Stimulated activated memory B cell treated with anti-CD40 and anti-IgM and Interleukin-4, amounts not matched to agents 10 μg/mL and 1 μg/mL and 100 μg/mL, for 72 hours (primary cell): ENCODE measurements around the gene CELF4.

Experiments used
- ATAC-seq: fragments of 150-1000 bp; cut with Tn5 transposase; 2 replicates; pipeline ENCODE4 v1.10.0; 2021
- H3K27ac Mint-ChIP-seq: one replicate; pipeline ENCODE4 v1.8.0; 2022; ENCODE audit warnings: mild to moderate bottlenecking, mixed read lengths
- H3K27me3 Mint-ChIP-seq: one replicate; pipeline ENCODE4 v1.8.0; 2022; ENCODE audit warnings: mixed read lengths
- H3K36me3 Mint-ChIP-seq: one replicate; pipeline ENCODE4 v1.8.0; 2022; ENCODE audit warnings: mixed read lengths
- H3K4me1 Mint-ChIP-seq: one replicate; pipeline ENCODE4 v1.8.0; 2022; ENCODE audit warnings: mixed read lengths
- H3K4me3 Mint-ChIP-seq: one replicate; pipeline ENCODE4 v1.8.0; 2022; ENCODE audit warnings: mild to moderate bottlenecking, moderate library complexity, mixed read lengths
- H3K9me3 Mint-ChIP-seq: one replicate; pipeline ENCODE4 v1.8.0; 2022; ENCODE audit warnings: mixed read lengths

Gene CELF4

DNA sequence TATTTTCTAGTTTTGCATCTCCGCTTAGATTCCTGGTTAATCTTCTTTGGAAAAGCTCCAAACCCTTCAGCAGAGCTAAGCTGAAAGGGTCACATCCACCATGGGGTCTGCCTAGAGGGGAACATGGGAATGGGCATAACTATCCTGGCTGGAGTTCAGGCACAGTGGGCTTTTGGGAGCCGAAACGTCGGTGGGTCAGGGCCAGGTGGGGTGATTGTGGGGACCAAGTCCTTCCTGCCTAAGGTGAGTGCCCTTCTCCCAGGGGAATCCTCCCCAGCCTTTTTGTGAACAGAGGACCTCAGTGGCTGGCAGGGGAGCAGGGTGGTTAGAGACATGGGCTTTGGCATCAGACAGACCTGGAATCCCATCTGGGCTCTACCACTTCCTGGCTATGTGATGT, 60.3 kb downstream of the CELF4 start:
- H3K9me3 Mint-ChIP-seq, result peaks cover 4% of the 10 kb centered on the region
- no peaks in the 10 kb centered on the region for H3K4me1 Mint-ChIP-seq
- ATAC-seq, result no peak
- H3K36me3 Mint-ChIP-seq, result no peaks in the 10 kb centered on the region
- H3K27me3 Mint-ChIP-seq, result peaks cover 18% of the 10 kb centered on the region
- no peak overlapping the region for H3K27ac Mint-ChIP-seq
- no peak overlapping the region for H3K4me3 Mint-ChIP-seq

DNA sequence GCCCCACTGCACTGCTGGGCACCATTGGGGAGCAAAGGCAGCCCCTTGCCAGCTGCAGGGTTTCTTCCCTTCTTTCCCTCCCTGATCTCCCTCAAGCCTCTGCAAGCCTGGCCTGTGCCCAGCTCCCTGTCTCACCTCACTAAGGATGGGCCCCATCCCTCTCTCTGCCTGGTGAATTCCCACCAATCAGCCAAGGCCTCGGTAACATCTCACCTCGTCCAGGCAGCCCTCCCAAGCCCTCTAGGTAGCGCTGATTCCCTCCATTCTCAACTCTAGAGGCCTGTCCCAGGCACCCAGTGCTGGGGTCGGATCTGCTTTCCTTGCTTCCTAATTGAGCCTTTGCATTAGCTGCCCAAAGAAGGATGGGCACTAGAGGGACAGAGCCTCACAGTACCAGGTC, 63.0 kb downstream of the CELF4 start:
- Mint-ChIP-seq H3K36me3 (no peaks in the 10 kb centered on the region), H3K4me3 (no peak overlapping the region), H3K27me3 (peaks cover 29% of the 10 kb centered on the region), H3K9me3 (no peaks in the 10 kb centered on the region), H3K4me1 (no peaks in the 10 kb centered on the region), H3K27ac (no peak overlapping the region)
- no peak for ATAC-seq

DNA sequence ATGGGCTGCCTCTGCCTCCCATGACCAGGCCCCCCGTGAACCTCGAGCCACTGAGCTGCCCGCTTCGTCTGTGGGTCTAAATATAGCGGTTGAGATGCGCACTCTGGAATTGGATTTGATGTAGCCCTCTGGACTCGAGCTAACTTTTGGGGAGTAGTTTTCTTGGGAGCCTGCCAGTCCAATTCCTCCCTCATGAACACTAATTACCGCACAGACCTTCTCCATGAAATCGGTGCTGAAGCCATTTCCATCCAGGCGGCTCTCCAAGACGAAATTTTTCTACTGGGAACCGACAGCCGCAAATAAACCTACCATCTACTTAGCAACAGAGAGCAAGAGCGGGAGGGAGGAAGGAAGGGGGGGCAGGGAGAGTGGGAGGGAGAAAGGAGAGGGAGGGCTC, 63.6 kb downstream of the CELF4 start:
- H3K27ac Mint-ChIP-seq, result no peak overlapping the region
- no peak overlapping the region for H3K4me3 Mint-ChIP-seq
- H3K9me3 Mint-ChIP-seq, result no peaks in the 10 kb centered on the region
- no peaks in the 10 kb centered on the region for H3K36me3 Mint-ChIP-seq
- no peaks in the 10 kb centered on the region for H3K4me1 Mint-ChIP-seq
- peaks cover 29% of the 10 kb centered on the region for H3K27me3 Mint-ChIP-seq
- no peak for ATAC-seq

DNA sequence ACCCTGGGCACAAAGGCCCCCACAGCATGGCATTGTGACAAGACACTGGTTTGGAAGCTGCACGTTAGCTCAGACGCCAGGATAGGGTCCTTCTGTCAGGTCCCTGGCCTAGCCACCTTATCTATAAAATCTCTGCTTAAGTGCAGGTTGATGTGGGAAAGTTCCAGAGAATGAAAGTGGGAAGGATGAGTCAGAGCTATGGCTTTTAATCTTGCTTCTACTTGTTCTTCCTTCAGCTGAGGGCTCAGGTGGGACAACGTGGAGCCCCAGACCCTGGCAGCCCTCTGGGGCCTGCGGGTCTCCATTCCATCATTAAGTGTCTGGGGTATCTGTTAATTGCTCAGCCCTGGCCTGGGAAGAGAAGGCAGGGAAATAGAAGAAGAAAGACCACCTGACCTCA, 64.5 kb downstream of the CELF4 start:
- Mint-ChIP-seq H3K27ac (no peak overlapping the region), H3K27me3 (peaks cover 29% of the 10 kb centered on the region), H3K36me3 (no peaks in the 10 kb centered on the region), H3K9me3 (no peaks in the 10 kb centered on the region), H3K4me3 (no peak overlapping the region), H3K4me1 (no peaks in the 10 kb centered on the region)
- ATAC-seq, result no peak

DNA sequence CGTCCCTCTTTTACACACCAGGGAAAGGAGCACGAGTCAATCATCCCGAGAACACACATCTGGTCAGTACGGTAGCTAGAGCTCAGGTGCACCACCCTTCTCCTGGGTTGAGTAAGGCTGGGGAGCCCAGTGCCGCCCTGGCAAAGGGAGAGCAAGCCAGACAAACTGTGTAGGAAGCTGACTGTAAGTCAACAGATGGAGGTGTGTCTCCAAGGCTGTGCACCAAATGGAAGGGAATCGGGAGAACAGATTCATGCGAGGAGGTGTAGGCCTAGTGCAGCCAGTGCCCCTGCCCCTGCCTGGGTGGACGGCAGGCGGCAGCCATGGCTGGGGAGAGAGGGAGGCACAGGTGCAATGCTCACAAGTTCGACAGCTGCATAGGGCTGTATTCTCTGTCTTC, 65.7 kb downstream of the CELF4 start:
- Mint-ChIP-seq H3K36me3 (no peaks in the 10 kb centered on the region), H3K4me1 (no peaks in the 10 kb centered on the region), H3K9me3 (no peaks in the 10 kb centered on the region), H3K27me3 (peaks cover 29% of the 10 kb centered on the region), H3K4me3 (no peak overlapping the region), H3K27ac (no peak overlapping the region)
- ATAC-seq, result no peak

DNA sequence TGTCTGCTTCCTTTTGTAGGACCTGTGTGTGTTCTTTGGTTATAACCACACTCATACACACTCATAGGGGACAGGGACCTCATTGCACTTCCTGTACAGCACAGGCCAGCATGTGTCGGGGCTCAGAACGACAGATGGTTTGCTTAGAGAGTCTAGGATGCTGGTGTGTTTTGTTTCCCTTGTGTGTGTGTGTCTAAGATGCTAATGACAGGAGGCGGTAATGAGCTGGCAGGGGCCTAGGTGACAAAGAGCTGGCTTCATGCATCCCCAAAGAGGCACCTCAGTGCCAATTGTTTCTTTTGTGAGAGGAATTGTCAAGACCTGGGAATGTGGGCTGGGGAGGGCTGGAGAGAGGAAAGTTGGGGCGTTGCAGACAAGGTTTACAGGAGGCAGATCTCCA, 66.6 kb downstream of the CELF4 start:
- no peaks in the 10 kb centered on the region for H3K4me1 Mint-ChIP-seq

DNA sequence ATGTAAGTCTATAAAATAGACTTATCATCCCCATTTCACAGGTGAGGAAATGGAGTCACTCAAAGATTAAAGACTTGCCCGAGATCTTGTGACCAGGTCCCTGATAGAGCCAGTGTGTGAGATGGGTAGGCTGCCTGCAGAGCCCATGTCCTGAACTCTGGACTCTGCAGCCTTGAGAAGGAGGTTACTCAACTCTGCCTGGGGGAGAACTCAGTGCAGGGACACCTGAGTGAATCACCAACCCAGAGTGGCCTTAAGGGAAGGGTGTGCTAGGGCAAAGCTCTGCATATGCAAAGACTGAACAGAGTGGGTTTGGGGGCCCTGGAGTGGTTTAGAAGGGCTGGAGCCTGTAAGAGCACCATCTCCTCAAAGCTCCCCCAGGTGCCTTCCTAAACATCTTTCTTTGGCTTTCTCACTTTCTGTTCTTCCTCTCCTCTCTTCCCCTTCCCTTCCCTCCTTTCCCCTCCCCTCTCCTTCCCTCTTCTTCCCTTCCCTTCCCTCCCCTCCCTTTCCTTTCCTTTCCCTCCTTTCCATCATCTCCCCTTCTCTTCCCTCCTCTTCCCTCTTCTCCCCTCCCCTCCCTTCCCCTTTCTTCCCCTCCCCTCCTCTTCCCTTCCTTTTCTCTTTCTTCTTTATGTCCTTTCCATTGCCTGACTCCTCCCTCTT, 67.6 kb downstream of the CELF4 start:
- Mint-ChIP-seq H3K4me1 (no peaks in the 10 kb centered on the region), H3K36me3 (no peaks in the 10 kb centered on the region), H3K9me3 (peaks cover 3% of the 10 kb centered on the region), H3K27ac (no peak overlapping the region), H3K27me3 (peaks cover 35% of the 10 kb centered on the region), H3K4me3 (no peak overlapping the region)
- ATAC-seq, result no peak

More for the DNA sequence above, 66.6 kb downstream of the CELF4 start:
- Mint-ChIP-seq H3K36me3 (no peaks in the 10 kb centered on the region), H3K9me3 (no peaks in the 10 kb centered on the region), H3K4me3 (no peak overlapping the region), H3K27me3 (peaks cover 29% of the 10 kb centered on the region), H3K27ac (no peak overlapping the region)
- no peak for ATAC-seq

DNA sequence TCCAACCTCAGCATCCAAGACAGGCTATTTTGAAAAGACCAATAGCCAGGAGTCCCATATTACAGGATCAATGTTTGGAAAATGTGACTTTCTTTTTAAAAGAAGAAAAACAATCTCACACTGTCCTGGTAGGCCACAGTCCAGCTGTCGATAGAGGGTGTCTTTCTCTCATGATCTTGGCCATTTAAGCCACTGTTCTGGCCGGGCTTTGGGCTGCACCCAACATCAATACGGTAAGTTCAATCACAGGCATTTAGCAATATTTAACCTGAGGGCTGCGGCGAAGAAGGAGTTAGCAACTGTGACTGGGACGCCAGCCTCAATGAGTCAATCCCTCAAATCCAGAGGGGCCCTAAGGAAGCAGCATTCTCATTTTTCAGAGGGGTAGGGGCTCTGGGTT, 69.0 kb downstream of the CELF4 start:
- H3K4me1 Mint-ChIP-seq, result no peaks in the 10 kb centered on the region
- no peak overlapping the region for H3K27ac Mint-ChIP-seq
- H3K27me3 Mint-ChIP-seq, result peaks cover 43% of the 10 kb centered on the region
- no peaks in the 10 kb centered on the region for H3K36me3 Mint-ChIP-seq
- no peak for ATAC-seq
- no peak overlapping the region for H3K4me3 Mint-ChIP-seq
- peaks cover 5% of the 10 kb centered on the region for H3K9me3 Mint-ChIP-seq

DNA sequence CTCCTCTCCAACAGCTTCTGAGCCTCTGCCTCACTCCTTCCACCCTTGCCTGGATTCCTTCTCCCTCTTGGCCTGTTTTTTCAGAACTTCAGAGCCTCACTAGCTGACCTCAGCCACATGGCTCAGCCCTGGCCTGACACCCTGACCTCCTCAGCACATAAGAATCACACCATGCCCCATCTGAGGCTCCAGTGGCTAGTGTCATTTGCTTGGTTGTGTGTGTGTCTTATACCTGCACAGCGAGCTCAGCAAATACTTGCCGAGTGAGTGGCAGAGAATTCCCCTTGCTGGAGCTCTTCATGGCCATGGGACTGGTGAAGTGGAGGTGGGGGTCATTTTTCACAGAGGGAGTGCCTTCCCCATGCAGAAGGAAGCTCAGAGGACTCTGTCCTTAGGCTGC, 70.2 kb downstream of the CELF4 start:
- H3K27ac Mint-ChIP-seq, result no peak overlapping the region
- peaks cover 5% of the 10 kb centered on the region for H3K9me3 Mint-ChIP-seq
- no peaks in the 10 kb centered on the region for H3K36me3 Mint-ChIP-seq
- ATAC-seq, result no peak
- H3K4me1 Mint-ChIP-seq, result no peaks in the 10 kb centered on the region
- H3K27me3 Mint-ChIP-seq, result peaks cover 39% of the 10 kb centered on the region
- H3K4me3 Mint-ChIP-seq, result no peak overlapping the region

DNA sequence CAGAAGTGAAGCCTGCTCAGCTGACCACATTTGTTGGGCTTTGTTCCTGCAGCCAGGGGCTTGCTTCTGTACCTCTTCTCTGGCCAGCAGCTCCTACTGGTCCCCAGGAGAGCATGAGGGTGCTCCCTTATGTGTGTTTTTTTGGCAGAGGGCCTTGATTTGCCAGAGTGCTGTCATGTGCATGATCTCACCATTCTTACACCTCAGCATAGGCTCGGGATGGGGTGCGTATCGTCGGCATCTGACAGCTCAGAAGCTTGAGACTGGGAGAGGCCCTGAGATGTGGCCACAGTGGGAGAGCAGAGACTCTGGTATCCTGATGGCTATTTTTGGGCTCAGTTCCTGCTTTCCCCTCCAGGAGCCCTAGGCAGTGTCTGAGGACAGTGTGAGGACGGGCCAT, 71.2 kb downstream of the CELF4 start:
- no peak for ATAC-seq

DNA sequence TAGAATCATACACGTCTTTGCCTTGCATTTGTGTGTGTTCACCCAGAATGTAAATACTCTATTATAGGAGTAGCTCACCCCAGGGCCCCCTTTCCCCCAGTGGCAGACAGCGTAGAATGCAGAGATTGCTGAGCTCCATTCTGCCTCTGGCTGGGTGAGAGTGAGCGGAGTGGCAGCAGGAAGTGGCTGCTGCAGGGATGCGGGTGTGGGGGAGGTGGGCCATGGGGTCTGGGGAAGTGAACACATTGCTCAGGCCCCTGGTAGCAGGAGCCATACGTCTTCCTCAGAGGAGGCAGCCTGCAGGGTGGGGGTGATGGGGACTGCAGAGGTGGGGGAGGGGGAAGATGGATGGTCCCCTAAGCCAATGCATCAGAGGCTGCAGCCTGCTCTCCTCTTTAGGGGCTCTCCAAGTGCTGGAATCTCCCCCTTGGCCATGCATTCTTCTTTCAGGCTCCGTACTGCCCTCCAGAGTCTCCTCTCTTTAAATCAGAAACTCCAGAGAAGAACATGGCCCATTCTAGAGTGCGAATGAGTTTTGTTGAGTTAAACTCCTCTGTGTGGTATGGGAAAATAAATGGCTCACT, 72.2 kb downstream of the CELF4 start:
- H3K36me3 Mint-ChIP-seq, result no peaks in the 10 kb centered on the region
- H3K27ac Mint-ChIP-seq, result no peak overlapping the region
- H3K27me3 Mint-ChIP-seq, result peaks cover 40% of the 10 kb centered on the region
- no peak overlapping the region for H3K4me3 Mint-ChIP-seq
- no peak for ATAC-seq
- H3K4me1 Mint-ChIP-seq, result no peaks in the 10 kb centered on the region
- peaks cover 5% of the 10 kb centered on the region for H3K9me3 Mint-ChIP-seq

More for the DNA sequence above, 71.2 kb downstream of the CELF4 start:
- Mint-ChIP-seq H3K4me1 (no peaks in the 10 kb centered on the region), H3K27ac (no peak overlapping the region), H3K27me3 (peaks cover 33% of the 10 kb centered on the region), H3K36me3 (no peaks in the 10 kb centered on the region), H3K4me3 (no peak overlapping the region), H3K9me3 (peaks cover 5% of the 10 kb centered on the region)

DNA sequence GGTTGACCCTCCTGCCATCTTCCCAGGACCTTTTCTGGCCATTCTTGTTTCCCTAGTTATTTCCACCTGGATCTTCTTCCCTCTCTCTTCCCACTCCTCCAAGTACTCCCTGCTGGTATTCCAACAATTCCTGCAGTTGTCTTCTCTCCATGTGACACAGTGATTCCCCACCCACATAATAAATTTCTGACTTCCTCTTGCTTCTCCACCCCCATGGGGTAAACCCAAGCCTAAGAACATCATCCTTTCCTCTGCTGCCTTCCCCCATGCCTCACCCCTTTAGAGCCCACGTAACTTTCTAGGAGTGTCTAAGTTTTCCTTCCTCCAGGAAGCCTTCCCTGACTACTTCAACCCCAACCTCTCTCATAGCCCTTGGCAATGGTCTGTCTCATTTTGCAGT, 72.6 kb downstream of the CELF4 start:
- ATAC-seq, result no peak
- Mint-ChIP-seq H3K4me1 (no peaks in the 10 kb centered on the region), H3K36me3 (no peaks in the 10 kb centered on the region), H3K27ac (no peak overlapping the region), H3K4me3 (no peak overlapping the region), H3K27me3 (peaks cover 45% of the 10 kb centered on the region), H3K9me3 (peaks cover 5% of the 10 kb centered on the region)

DNA sequence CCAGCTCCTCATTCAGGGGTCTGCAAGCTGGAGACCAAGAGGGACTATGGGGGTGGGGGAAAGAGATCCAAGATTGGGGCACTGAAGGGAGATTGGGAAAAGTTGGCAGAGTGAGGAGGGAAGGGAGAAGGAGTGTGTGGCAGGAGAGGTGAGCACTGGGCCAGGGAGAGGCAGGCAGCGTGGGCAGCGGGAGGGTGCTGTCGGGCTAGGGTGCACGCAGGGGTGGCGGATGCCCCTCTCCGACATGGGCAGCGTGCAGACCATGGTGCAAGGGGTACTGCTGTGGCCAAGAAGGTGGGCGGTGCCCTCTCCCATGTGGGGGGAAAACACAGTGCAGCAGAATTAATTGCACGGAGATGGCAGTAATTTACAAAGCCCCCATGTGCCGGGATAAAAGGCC, 74.1 kb downstream of the CELF4 start:
- H3K4me3 Mint-ChIP-seq, result no peak overlapping the region
- peaks cover 59% of the 10 kb centered on the region for H3K27me3 Mint-ChIP-seq

DNA sequence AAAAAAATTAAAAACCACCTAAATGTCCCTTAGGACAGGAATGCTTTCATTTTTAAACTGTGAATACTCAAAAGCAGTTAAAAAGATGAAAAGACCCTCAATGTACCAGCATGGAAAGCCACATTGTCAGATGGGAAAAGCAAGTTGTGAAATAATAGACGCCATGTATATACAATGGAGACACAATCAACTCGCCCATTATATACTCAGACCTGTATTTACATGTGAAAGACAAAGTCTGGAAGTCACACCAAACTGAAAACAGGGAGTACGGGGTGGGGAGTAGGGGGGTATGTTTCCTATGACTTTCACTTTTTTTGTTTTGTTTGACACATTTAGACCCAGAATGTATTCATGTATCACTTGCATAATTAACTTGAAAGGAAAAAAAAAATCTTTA, 75.6 kb downstream of the CELF4 start:
- H3K9me3 Mint-ChIP-seq, result peaks cover 5% of the 10 kb centered on the region
- ATAC-seq, result no peak
- H3K36me3 Mint-ChIP-seq, result no peaks in the 10 kb centered on the region
- H3K27ac Mint-ChIP-seq, result no peak overlapping the region
- H3K4me3 Mint-ChIP-seq, result no peak overlapping the region
- peaks cover 10% of the 10 kb centered on the region for H3K4me1 Mint-ChIP-seq
- H3K27me3 Mint-ChIP-seq, result peaks cover 72% of the 10 kb centered on the region

More for the DNA sequence above, 74.1 kb downstream of the CELF4 start:
- H3K27ac Mint-ChIP-seq, result no peak overlapping the region
- peaks cover 5% of the 10 kb centered on the region for H3K9me3 Mint-ChIP-seq
- H3K4me1 Mint-ChIP-seq, result no peaks in the 10 kb centered on the region
- ATAC-seq, result no peak
- no peaks in the 10 kb centered on the region for H3K36me3 Mint-ChIP-seq

DNA sequence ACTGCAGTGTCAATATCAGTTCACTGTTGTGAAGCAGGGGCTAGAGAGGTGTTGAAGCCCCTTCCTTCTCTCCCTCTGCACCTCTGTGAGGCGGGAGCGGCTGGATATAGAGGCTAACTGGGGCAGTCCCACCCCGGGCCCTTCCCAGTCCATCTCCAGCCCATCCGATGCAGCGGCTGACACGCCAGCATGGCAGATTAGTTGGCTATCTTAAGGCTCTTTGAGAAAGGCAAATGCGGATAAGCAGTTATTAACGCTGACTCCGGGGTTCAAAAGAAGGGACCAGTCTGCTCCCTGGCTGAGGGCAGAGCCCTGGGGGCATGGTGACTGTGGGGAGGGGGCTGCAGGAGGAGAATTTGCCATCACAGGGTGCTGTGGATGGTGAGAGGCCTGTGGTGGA, 76.6 kb downstream of the CELF4 start:
- Mint-ChIP-seq H3K36me3 (no peaks in the 10 kb centered on the region), H3K27me3 (peaks cover 72% of the 10 kb centered on the region), H3K4me1 (peaks cover 10% of the 10 kb centered on the region), H3K9me3 (peaks cover 5% of the 10 kb centered on the region), H3K4me3 (no peak overlapping the region), H3K27ac (no peak overlapping the region)
- no peak for ATAC-seq

DNA sequence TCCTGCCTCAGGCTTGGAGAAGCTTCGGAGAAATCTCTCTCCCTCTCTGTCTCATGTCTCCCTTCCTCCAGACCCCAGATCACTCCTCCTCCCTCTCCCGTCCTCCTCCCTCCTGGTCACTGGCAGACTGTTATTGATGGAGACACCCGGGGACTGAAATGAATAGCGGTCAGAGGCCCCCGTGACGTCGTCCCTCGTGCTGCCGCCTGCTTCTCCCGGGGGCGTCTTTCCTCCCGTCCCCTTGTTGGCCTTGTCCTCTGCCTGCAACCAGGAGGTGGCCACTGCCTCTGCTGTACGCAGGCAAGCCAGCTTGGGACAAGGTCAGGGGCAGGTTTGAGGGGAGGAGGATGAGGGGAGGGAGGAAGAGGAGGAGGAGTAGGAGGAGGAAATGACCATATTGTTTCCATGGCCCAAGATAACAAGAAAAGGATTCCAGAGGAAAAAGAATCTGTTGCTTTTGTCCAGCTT, 78.2 kb downstream of the CELF4 start:
- no peak for ATAC-seq
- H3K27me3 Mint-ChIP-seq, result peaks cover 61% of the 10 kb centered on the region
- no peak overlapping the region for H3K4me3 Mint-ChIP-seq
- H3K4me1 Mint-ChIP-seq, result peaks cover 10% of the 10 kb centered on the region
- H3K36me3 Mint-ChIP-seq, result no peaks in the 10 kb centered on the region
- H3K9me3 Mint-ChIP-seq, result no peaks in the 10 kb centered on the region
- no peak overlapping the region for H3K27ac Mint-ChIP-seq
